ENCODE results near the gene COG5. TPM values are rescaled to one million over a fixed set of nuclear protein-coding genes. Genes with fewer than 3 reads are reported as not detected.

COG5 gene
- total RNA-seq, 1 donor from 2014 or later, result 39.6 TPM

DNA sequence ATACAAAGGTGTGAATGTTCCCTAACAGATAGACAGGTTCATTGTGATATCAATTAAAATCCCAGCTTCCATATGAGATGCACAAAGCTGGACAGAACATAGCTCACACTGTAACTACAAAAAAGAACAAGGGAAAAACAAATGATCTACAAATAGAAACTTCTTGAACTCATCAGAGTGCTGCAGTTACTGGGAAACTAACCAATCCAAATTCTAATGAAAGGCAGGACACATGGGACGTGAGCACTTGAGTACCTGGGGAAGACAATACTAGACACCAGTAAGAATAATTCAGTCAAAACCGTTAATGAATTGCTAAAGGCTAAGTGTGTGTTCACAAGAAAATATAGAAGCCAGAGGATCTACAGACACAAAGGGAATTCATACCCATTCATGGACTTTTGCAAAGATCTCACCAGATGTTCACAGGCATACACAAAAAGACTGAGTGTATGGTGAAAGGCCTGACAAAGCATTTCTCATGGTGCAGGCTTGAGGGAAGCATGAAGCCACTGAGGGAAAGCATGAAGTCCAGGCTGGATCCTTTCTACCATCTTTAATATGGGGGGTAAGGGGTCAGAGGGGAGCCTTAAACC lies 101.7 kb downstream of the COG5 start:
- no peaks in the 10 kb centered on the region for H3K36me3 ChIP-seq
- no peak overlapping the region for H3K27ac ChIP-seq
- H3K4me1 ChIP-seq, result no peaks in the 10 kb centered on the region
- intact Hi-C loops (cut with DNase I), result loop anchor here (5.0 kb wide), 1 partner anchor 260 kb away; no protein-coding TSS in a partner anchor
- no peaks in the 10 kb centered on the region for H3K27me3 ChIP-seq
- no peak for TF ChIP-seq CTCF (IDR thresholded peaks at IDR 0.05)
- H3K9me3 ChIP-seq, result no peaks in the 10 kb centered on the region
- no peak for ATAC-seq
- H3K4me3 ChIP-seq, result no peak overlapping the region
- DNase-seq, result no peak

DNA sequence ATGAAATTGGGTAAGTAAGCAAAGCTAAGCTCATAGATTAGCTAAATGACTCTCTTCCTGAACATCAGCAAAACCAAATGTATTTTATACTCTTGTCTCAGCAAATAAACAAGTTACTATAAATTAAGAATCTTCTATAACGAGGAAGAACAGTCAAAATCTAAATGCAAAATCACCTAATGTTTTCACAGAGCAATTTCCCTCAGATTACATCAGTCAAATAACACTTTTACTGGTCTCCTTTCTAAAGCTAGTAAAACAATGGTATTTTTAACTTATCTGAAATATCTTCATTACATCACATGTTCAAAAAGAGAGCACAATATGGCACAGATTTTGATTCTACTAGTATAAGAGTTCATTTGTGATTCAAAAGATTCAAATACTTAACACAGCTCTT lies 110.3 kb downstream of the COG5 start:
- H3K36me3 ChIP-seq, result no peaks in the 10 kb centered on the region
- no peak for TF ChIP-seq CTCF (IDR thresholded peaks at IDR 0.05)
- ATAC-seq (no peak), DNase-seq (no peak)
- H3K27me3 ChIP-seq, result no peaks in the 10 kb centered on the region
- no peaks in the 10 kb centered on the region for H3K9me3 ChIP-seq
- intact Hi-C loops (cut with DNase I), result no loop called here
- H3K27ac ChIP-seq, result no peak overlapping the region
- no peaks in the 10 kb centered on the region for H3K4me1 ChIP-seq
- no peak overlapping the region for H3K4me3 ChIP-seq

- no peaks in the 10 kb centered on the region for H3K4me1 ChIP-seq
- no peaks in the 10 kb centered on the region for H3K27me3 ChIP-seq
- intact Hi-C loops (cut with DNase I), result no loop called here
- no peak overlapping the region for H3K27ac ChIP-seq
- H3K4me3 ChIP-seq, result no peak overlapping the region
- no peaks in the 10 kb centered on the region for H3K36me3 ChIP-seq
- H3K9me3 ChIP-seq, result no peaks in the 10 kb centered on the region
- no peak for DNase-seq
- TF ChIP-seq CTCF (IDR thresholded peaks at IDR 0.05), result no peak
- no peak for ATAC-seq
Observed at GRCh38 chr7:107450970-107451369, 112.8 kb downstream of the COG5 start.

- Histone ChIP-seq H3K4me3 (no peak overlapping the region), H3K4me1 (no peaks in the 10 kb centered on the region), H3K27me3 (no peaks in the 10 kb centered on the region), H3K27ac (no peak overlapping the region), H3K36me3 (no peaks in the 10 kb centered on the region), H3K9me3 (no peaks in the 10 kb centered on the region)
- ATAC-seq, result no peak
- no peak for TF ChIP-seq CTCF (IDR thresholded peaks at IDR 0.05)
- intact Hi-C loops (cut with DNase I), result no loop called here
- no peak for DNase-seq
Observed at GRCh38 chr7:107446988-107447387, 116.7 kb downstream of the COG5 start.

DNA sequence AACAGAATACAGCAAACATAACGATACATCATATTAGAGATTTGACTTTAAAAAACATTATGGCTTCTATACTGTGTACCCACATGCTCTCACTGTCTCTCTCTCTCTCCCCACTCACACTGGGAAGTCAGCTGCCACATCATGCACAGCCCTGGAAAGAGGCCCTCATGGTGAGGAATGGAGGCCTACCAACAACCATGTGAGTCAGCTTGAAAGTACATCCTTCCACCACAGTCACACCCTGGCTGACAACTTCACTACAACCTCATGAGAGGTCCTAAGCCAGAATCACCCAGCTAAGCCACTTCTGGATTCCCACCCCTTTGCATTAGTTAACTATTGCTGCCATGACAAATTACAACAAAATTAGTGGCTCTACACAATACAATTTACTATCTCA lies 117.2 kb downstream of the COG5 start:
- ATAC-seq (no peak), DNase-seq (no peak)
- Histone ChIP-seq H3K9me3 (no peaks in the 10 kb centered on the region), H3K4me3 (no peak overlapping the region), H3K27me3 (no peaks in the 10 kb centered on the region), H3K4me1 (no peaks in the 10 kb centered on the region), H3K27ac (no peak overlapping the region), H3K36me3 (no peaks in the 10 kb centered on the region)
- intact Hi-C loops (cut with DNase I), result no loop called here
- TF ChIP-seq CTCF (IDR thresholded peaks at IDR 0.05), result no peak

DNA sequence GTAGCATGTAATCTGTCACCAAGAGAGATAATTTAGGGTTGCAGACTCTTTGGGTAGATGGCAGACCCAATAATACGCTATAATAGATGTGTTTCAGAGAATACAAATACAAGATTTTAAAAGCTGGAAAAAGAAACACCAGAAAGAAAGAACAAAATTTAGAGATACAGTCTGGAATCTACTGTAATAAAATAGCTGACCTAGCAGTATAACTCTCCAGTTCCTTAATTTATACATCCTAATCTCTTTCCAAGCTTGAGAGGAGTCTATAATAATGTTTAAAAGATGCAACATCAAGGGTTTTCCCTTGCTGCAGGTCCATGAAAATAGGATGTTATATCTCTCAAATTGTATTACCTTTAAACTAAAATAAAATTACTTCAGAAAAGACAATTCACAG lies 121.0 kb downstream of the COG5 start:
- ATAC-seq (no peak), DNase-seq (no peak)
- Histone ChIP-seq H3K27me3 (no peaks in the 10 kb centered on the region), H3K27ac (no peak overlapping the region), H3K4me3 (no peak overlapping the region), H3K4me1 (no peaks in the 10 kb centered on the region), H3K9me3 (no peaks in the 10 kb centered on the region), H3K36me3 (no peaks in the 10 kb centered on the region)
- TF ChIP-seq CTCF (IDR thresholded peaks at IDR 0.05), result no peak
- intact Hi-C loops (cut with DNase I), result no loop called here
